GM12864 (cell line): ENCODE data around the gene THAP10.
"Not testable (repeated sequence)": the region's sequence is repeated elsewhere in the genome, so short reads cannot be mapped to it uniquely, and the experiment has no call there.

Source experiments
- DNase-seq: peaks from one replicate; pipeline ENCODE4 v3.0.0-alpha.2; 2011; ENCODE audit warnings: low read depth
- H3K4me3 ChIP-seq: 2 replicates; pipeline ENCODE4 v1.5.1; 2011; ENCODE audit warnings: mild to moderate bottlenecking, low read depth, low read length, control low read depth
- CTCF ChIP-seq: IDR thresholded peaks from 2 replicates; pipeline ENCODE4 v1.5.1; 2011; ENCODE audit warnings: low read depth, mild to moderate bottlenecking, moderate library complexity, low read length, control low read depth, inconsistent platforms; ENCODE audit errors: missing control alignments

THAP10 gene

GRCh38 chr15:70879401-70879800 is 12.8 kb downstream of the THAP10 start:
- DNase-seq = no peak
- no peak overlapping the region for H3K4me3 ChIP-seq
- TF ChIP-seq CTCF = no peak

GRCh38 chr15:70876683-70877082 is 15.6 kb downstream of the THAP10 start:
- TF ChIP-seq CTCF = no peak
- DNase-seq = no peak

GRCh38 chr15:70876011-70876410 is 16.2 kb downstream of the THAP10 start:
- no peak overlapping the region for H3K4me3 ChIP-seq
- no peak for TF ChIP-seq CTCF
- no peak for DNase-seq

More at GRCh38 chr15:70876683-70877082, 15.6 kb downstream of the THAP10 start:
- no peak overlapping the region for H3K4me3 ChIP-seq

GRCh38 chr15:70875001-70875782 is 17.0 kb downstream of the THAP10 start:
- H3K4me3 ChIP-seq = no peak overlapping the region
- no peak for DNase-seq
- TF ChIP-seq CTCF = peak; percentile 16

GRCh38 chr15:70873232-70874054 is 18.8 kb downstream of the THAP10 start:
- H3K4me3 ChIP-seq = no peak overlapping the region
- no peak for TF ChIP-seq CTCF

GRCh38 chr15:70871490-70871889 is 20.7 kb downstream of the THAP10 start:
- not testable (repeated sequence) for H3K4me3 ChIP-seq, DNase-seq

More at GRCh38 chr15:70873232-70874054, 18.8 kb downstream of the THAP10 start:
- DNase-seq = no peak

GRCh38 chr15:70870051-70870450 is 22.2 kb downstream of the THAP10 start:
- no peak for TF ChIP-seq CTCF
- DNase-seq = no peak
- H3K4me3 ChIP-seq = no peak overlapping the region
